Panc1 (cell line): ENCODE data around the gene TBCD.
A peak's percentile ranks its signal among the peaks of the same experiment; 100 is the strongest.

Source experiments
- CTCF ChIP-seq: fragments of 450-650 bp; IDR thresholded peaks from 2 replicates; pipeline ENCODE4 v1.5.1; 2017; ENCODE audit warnings: mild to moderate bottlenecking
- POLR2AphosphoS5 ChIP-seq: IDR thresholded peaks from 2 replicates; pipeline ENCODE4 v1.6.1; 2012; ENCODE audit warnings: mild to moderate bottlenecking, low read depth, low read length, moderate library complexity
- SIN3A ChIP-seq: IDR thresholded peaks from 2 replicates; pipeline ENCODE4 v1.6.1; 2012; ENCODE audit warnings: low read depth, mild to moderate bottlenecking, low read length, moderate library complexity, borderline replicate concordance; ENCODE audit not compliant: insufficient read depth
- TCF7L2 ChIP-seq: IDR thresholded peaks from 2 replicates; pipeline ENCODE4 v1.6.1; 2011; ENCODE audit warnings: mild to moderate bottlenecking, low read depth, low read length, inconsistent platforms

GRCh38 chr17:82775001-82775823 is 23.3 kb downstream of the TBCD start:
- TF ChIP-seq CTCF (peak; percentile 99), POLR2AphosphoS5 (no peak), TCF7L2 (no peak), SIN3A (no peak)
